Measurements from ENCODE around the gene GIPC3. TPM values are rescaled to one million over a fixed set of nuclear protein-coding genes. Genes with fewer than 3 reads are reported as not detected.

The GIPC3 gene
- total RNA-seq: under 1 TPM; 0.18 to 0.76 (median 0.22) TPM

DNA sequence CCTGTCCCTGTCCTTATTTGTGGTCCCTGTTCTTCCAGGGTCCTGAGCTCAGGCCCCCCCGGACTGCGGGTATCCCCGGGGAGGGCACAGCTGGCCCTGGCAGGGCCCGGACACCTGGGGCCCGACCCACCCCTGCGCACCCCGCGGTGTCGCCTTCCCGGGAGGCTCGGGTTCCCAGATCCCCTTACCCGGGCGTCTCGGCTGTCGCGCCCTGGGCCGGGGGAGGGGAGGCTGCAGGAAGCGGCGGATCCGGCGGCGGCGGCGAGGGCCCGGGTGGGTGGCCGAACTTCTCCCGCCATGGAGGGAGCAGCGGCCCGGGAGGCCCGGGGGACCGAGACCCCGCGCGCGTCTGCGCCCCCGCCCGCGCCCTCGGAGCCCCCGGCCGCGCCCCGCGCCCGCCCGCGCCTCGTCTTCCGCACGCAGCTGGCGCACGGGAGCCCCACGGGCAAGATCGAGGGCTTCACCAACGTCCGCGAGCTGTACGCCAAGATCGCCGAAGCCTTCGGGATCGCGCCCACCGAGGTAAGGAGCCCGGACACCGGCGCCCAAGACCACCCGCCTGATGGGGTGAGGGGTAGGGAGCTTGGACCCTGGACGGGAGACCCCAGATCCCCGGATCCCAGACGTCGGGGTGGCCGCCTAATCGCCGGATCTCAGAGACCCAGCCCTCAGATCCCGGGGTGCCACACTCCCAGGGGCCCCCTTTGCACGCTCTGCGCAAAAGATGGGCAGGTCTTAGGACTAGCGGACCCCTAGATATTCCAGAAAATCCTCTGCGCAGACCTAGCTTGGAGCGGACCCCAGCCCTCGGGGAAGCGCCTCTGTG is at the start of gene GIPC3:
TSS of gene GIPC3 (plus strand) at position 178 of the 826 bp plus-strand sequence. CDS start at position 298, 120 bp downstream.
- H3K27me3 ChIP-seq: peaks cover 0 to 30% (median 7%) of the 10 kb centered on the region in 4 donors
- WGBS, 2 donors: 0 to 26% methylated on average over 5 to 7 of the region's 84 CpGs
- no peak for DNase-seq
- no peaks in the 10 kb centered on the region for H3K36me3 ChIP-seq
- intact Hi-C loops (cut with DNase I): no loop called here
- TF ChIP-seq POLR2A (IDR thresholded peaks at IDR 0.05): no peak
- TF ChIP-seq, protein P1, sequence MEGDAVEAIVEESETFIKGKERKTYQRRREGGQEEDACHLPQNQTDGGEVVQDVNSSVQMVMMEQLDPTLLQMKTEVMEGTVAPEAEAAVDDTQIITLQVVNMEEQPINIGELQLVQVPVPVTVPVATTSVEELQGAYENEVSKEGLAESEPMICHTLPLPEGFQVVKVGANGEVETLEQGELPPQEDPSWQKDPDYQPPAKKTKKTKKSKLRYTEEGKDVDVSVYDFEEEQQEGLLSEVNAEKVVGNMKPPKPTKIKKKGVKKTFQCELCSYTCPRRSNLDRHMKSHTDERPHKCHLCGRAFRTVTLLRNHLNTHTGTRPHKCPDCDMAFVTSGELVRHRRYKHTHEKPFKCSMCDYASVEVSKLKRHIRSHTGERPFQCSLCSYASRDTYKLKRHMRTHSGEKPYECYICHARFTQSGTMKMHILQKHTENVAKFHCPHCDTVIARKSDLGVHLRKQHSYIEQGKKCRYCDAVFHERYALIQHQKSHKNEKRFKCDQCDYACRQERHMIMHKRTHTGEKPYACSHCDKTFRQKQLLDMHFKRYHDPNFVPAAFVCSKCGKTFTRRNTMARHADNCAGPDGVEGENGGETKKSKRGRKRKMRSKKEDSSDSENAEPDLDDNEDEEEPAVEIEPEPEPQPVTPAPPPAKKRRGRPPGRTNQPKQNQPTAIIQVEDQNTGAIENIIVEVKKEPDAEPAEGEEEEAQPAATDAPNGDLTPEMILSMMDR (IDR thresholded peaks at IDR 0.05): no peak
- peaks cover 5 to 24% (median 11%) of the 10 kb centered on the region in 3 donors for H3K4me1 ChIP-seq
- H3K4me3 ChIP-seq: peak within 1 kb of the TSS in 3 of 4 donors; percentile 40 to 62 (median 43)
- H3K27ac ChIP-seq: peak within 1 kb of the TSS in 3 of 4 donors; percentile 34 to 66 (median 42)
- no peaks in the 10 kb centered on the region for H3K9me3 ChIP-seq

- Histone ChIP-seq H3K4me3 (no peak overlapping the region), H3K4me1 (peaks cover 0 to 29% (median 0%) of the 10 kb centered on the region in 3 donors), H3K27me3 (no peaks in the 10 kb centered on the region), H3K27ac (no peak overlapping the region), H3K36me3 (peaks cover 33 to 91% (median 44%) of the 10 kb centered on the region in 3 donors), H3K9me3 (no peaks in the 10 kb centered on the region)
- 86% methylated on average over 7 of the region's 14 CpGs; no CpG with 5 or more reads in 1 of the 2 donors for WGBS, 2 donors
- no peak for DNase-seq
- intact Hi-C loops (cut with DNase I): no loop called here
- TF ChIP-seq, protein P1 (IDR thresholded peaks at IDR 0.05): no peak
These were observed 49.7 kb upstream of the GIPC3 start for GRCh38 chr19:3535563-3535965.

DNA sequence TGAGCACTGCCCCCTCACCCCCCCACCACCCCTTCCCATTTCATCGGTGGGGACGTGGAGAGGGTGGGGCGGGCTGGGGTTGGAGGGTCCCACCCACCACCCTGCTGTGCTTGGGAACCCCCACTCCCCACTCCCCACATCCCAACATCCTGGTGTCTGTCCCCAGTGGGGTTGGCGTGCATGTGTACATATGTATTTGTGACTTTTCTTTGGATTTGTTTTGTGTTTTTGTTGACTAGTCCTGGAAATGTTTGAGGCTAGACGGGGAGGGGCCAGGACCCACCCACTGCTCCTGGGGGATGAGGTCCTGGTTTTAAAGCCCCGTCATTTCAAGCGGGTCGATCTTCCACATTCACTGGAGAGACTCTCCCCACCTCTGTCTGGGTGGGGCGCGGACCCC is 49.3 kb upstream of the GIPC3 start:
- no peaks in the 10 kb centered on the region for H3K9me3 ChIP-seq
- no peak overlapping the region for H3K4me3 ChIP-seq
- intact Hi-C loops (cut with DNase I): no loop called here
- H3K36me3 ChIP-seq: peaks cover 33 to 87% (median 41%) of the 10 kb centered on the region in 3 donors
- TF ChIP-seq, protein P1 (IDR thresholded peaks at IDR 0.05): no peak
- TF ChIP-seq POLR2A (IDR thresholded peaks at IDR 0.05): no peak
- peaks cover 0 to 29% (median 0%) of the 10 kb centered on the region in 3 donors for H3K4me1 ChIP-seq
- no peak for DNase-seq
- 84 to 92% methylated on average over 5 to 9 of the region's 10 CpGs for WGBS, 2 donors
- H3K27ac ChIP-seq: peak overlapping the region in 2 of 4 donors; percentile 48 to 59
- H3K27me3 ChIP-seq: no peaks in the 10 kb centered on the region

DNA sequence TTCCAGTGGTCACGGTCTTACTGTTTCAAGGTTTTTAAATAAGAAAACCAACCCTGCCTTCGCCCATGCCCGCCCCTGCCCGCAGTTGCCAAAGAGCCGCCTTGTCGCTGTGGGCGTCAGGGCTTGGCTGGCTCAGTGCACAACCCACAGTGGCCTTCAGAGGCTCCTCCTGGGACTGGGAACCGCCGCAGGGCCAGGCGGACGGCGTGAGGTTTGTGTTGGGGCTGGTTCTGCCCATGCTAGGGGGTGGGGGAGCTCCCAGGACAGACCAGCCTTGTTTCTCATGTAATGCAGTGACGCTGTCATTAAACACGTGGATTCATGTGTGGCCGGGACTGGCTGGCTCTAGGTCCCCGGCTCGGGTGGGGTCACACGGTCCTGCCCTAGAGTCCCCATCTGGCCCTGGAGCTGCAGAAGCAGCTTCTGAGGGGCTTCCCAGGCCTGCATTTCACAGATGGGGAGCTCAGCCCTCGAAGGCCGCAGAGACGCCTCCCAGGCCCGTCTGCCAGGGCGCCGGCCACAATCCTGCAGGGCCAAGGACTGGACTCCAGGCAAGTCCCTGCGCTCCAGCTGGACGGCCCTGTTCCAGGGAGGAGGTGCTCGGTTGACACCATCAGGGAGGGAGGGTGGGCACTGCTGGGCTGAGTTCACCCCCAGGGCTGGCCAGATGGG is 48.7 kb upstream of the GIPC3 start:
- intact Hi-C loops (cut with DNase I): no loop called here
- no peak for TF ChIP-seq POLR2A (IDR thresholded peaks at IDR 0.05)
- TF ChIP-seq, protein P1 (IDR thresholded peaks at IDR 0.05): no peak
- H3K4me1 ChIP-seq: peaks cover 0 to 29% (median 0%) of the 10 kb centered on the region in 3 donors
- peaks cover 28 to 81% (median 36%) of the 10 kb centered on the region in 3 donors for H3K36me3 ChIP-seq
- peak overlapping the region in 3 of 4 donors; percentile 48 to 65 (median 59) for H3K27ac ChIP-seq
- no peaks in the 10 kb centered on the region for H3K27me3 ChIP-seq
- DNase-seq: no peak
- WGBS, 2 donors: 60 to 63% methylated on average over 1 to 13 of the region's 27 CpGs
- no peak overlapping the region for H3K4me3 ChIP-seq
- no peaks in the 10 kb centered on the region for H3K9me3 ChIP-seq

DNA sequence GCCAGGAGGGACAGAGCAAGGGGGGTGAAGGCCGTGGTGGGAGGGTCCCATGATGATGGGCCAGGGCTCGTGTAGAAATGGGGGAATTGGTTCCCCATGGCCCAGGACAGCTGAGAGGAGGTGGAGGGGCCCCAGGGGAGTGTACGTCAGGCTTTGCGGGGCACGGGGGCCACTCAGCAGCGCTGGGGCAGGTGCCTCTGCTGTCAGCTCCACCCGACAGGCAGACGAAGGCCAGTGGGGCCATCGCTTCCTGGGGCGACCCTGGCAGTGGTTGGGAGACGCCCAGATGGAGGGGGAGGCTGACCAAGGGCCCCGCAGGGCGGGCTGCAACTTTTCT is 48.2 kb upstream of the GIPC3 start:
- H3K27ac ChIP-seq: peak overlapping the region; percentile 46 to 65 (median 54)
- H3K4me3 ChIP-seq: no peak overlapping the region
- H3K36me3 ChIP-seq: peaks cover 23 to 76% (median 31%) of the 10 kb centered on the region in 3 donors
- H3K4me1 ChIP-seq: peaks cover 0 to 29% (median 0%) of the 10 kb centered on the region in 3 donors
- intact Hi-C loops (cut with DNase I): no loop called here
- TF ChIP-seq POLR2A (IDR thresholded peaks at IDR 0.05): no peak
- TF ChIP-seq, protein P1 (IDR thresholded peaks at IDR 0.05): no peak
- DNase-seq: no peak
- 46 to 70% methylated on average over 2 to 7 of the region's 13 CpGs for WGBS, 2 donors
- no peaks in the 10 kb centered on the region for H3K27me3 ChIP-seq
- no peaks in the 10 kb centered on the region for H3K9me3 ChIP-seq
